Measurements from ENCODE around the gene RHOXF1. TPM values are rescaled to one million over a fixed set of nuclear protein-coding genes. Genes with fewer than 3 reads are reported as not detected.
"Not testable (repeated sequence)": the region's sequence is repeated elsewhere in the genome, so short reads cannot be mapped to it uniquely, and the experiment has no call there.

The RHOXF1 gene
- total and polyA plus RNA-seq, 2 donors (not counting 1 experiment from before 2014, with no cell fraction given) = 2.8 TPM; not detected in 1

- H3K27ac ChIP-seq (ENCODE audit: low read length in 2 of 2); H2AFZ ChIP-seq (ENCODE audit: insufficient read depth, low read depth, low read length, poor library complexity, severe bottlenecking); intact Hi-C loops (cut with micrococcal nuclease); POLR2A ChIA-PET; H3K9me3 Mint-ChIP-seq (ENCODE audit: insufficient read depth); H3K9ac ChIP-seq (ENCODE audit: low read length); H3K27me3 Mint-ChIP-seq; H3K27me3 ChIP-seq (replicated peaks in 1 of 4; ENCODE audit: control extremely low read depth in 1 of 4, control insufficient read depth in 3 of 4, insufficient read depth in 4 of 4, low read length in 3 of 4); ATAC-seq (ENCODE audit: low read depth); H3K4me1 Mint-ChIP-seq; H3K79me2 ChIP-seq (ENCODE audit: control insufficient read depth, insufficient read depth, low read length); H3K36me3 ChIP-seq (replicated peaks in 1 of 2; ENCODE audit: control extremely low read depth in 1 of 2, control insufficient read depth in 1 of 2, extremely low read depth in 1 of 2, insufficient read depth in 2 of 2, low read length in 1 of 2); H4K20me1 ChIP-seq (ENCODE audit: control insufficient read depth, insufficient read depth, low read length, poor library complexity, severe bottlenecking); CTCF ChIA-PET; DNase-seq; H3K27ac Mint-ChIP-seq; H3K4me1 ChIP-seq (ENCODE audit: control insufficient read depth in 2 of 2, insufficient read depth in 2 of 2, low read length in 2 of 2); H3K4me3 ChIP-seq (ENCODE audit: control extremely low read depth in 1 of 5, extremely low read depth in 1 of 5, insufficient read depth in 1 of 5, low read depth in 2 of 5, low read length in 4 of 5); H3K4me2 ChIP-seq (replicated peaks; ENCODE audit: low read depth, low read length, poor library complexity, severe bottlenecking); H3K4me3 Mint-ChIP-seq: not testable (repeated sequence)
- H3K9me3 ChIP-seq (ENCODE audit: control extremely low read depth in 1 of 3, control insufficient read depth in 2 of 3, insufficient read depth in 1 of 3, low read length in 2 of 3) = peaks cover 0 to 10% (median 0%) of the 10 kb centered on the region in 3 donors
- no CpG with 5 or more reads among the region's 12 CpGs for WGBS (ENCODE audit: insufficient coverage)
These were observed 34.5 kb upstream of the RHOXF1 start for GRCh38 chrX:120150109-120150744.

- Mint-ChIP-seq H3K27me3 (no peaks in the 10 kb centered on the region), H3K27ac (no peak overlapping the region), H3K4me1 (no peaks in the 10 kb centered on the region), H3K9me3 (ENCODE audit: insufficient read depth) (no peaks in the 10 kb centered on the region), H3K4me3 (no peak overlapping the region)
- H3K27me3 ChIP-seq (replicated peaks in 1 of 4; ENCODE audit: control extremely low read depth in 1 of 4, control insufficient read depth in 3 of 4, insufficient read depth in 4 of 4, low read length in 3 of 4) = no peaks in the 10 kb centered on the region
- DNase-seq = no peak
- ATAC-seq (ENCODE audit: low read depth) = no peak
- no peak overlapping the region for H3K27ac ChIP-seq (ENCODE audit: low read length in 2 of 2)
- peaks cover 0 to 10% (median 0%) of the 10 kb centered on the region in 3 donors for H3K9me3 ChIP-seq (ENCODE audit: control extremely low read depth in 1 of 3, control insufficient read depth in 2 of 3, insufficient read depth in 1 of 3, low read length in 2 of 3)
- H2AFZ ChIP-seq (ENCODE audit: insufficient read depth, low read depth, low read length, poor library complexity, severe bottlenecking) = no peak overlapping the region
- no peak overlapping the region for H3K9ac ChIP-seq (ENCODE audit: low read length)
- TF ChIP-seq CTCF (IDR thresholded peaks at IDR 0.05) (no peak), EZH2 (IDR thresholded peaks at IDR 0.05; ENCODE audit: borderline replicate concordance, insufficient read depth, low read depth, low read length, poor library complexity, severe bottlenecking) (no peak)
- H3K4me2 ChIP-seq (replicated peaks; ENCODE audit: low read depth, low read length, poor library complexity, severe bottlenecking) = no peak overlapping the region
- no peaks in the 10 kb centered on the region for H3K79me2 ChIP-seq (ENCODE audit: control insufficient read depth, insufficient read depth, low read length)
- POLR2A ChIA-PET = no interaction called here
- H3K36me3 ChIP-seq (replicated peaks in 1 of 2; ENCODE audit: control extremely low read depth in 1 of 2, control insufficient read depth in 1 of 2, extremely low read depth in 1 of 2, insufficient read depth in 2 of 2, low read length in 1 of 2) = no peaks in the 10 kb centered on the region
- no peak overlapping the region for H3K4me3 ChIP-seq (ENCODE audit: control extremely low read depth in 1 of 5, extremely low read depth in 1 of 5, insufficient read depth in 1 of 5, low read depth in 2 of 5, low read length in 4 of 5)
- CTCF ChIA-PET = no interaction called here
- no peaks in the 10 kb centered on the region for H3K4me1 ChIP-seq (ENCODE audit: control insufficient read depth in 2 of 2, insufficient read depth in 2 of 2, low read length in 2 of 2)
- WGBS (ENCODE audit: insufficient coverage) = 91% methylated on average over 6 of the region's 8 CpGs
- H4K20me1 ChIP-seq (ENCODE audit: control insufficient read depth, insufficient read depth, low read length, poor library complexity, severe bottlenecking) = no peaks in the 10 kb centered on the region
- intact Hi-C loops (cut with micrococcal nuclease) = no loop called here
These were observed 31.8 kb upstream of the RHOXF1 start for GRCh38 chrX:120147537-120147936.

- ATAC-seq (ENCODE audit: low read depth); H3K36me3 ChIP-seq (replicated peaks in 1 of 2; ENCODE audit: control extremely low read depth in 1 of 2, control insufficient read depth in 1 of 2, extremely low read depth in 1 of 2, insufficient read depth in 2 of 2, low read length in 1 of 2); H3K4me1 ChIP-seq (ENCODE audit: control insufficient read depth in 2 of 2, insufficient read depth in 2 of 2, low read length in 2 of 2); H3K27me3 Mint-ChIP-seq; H3K9ac ChIP-seq (ENCODE audit: low read length); H3K27ac Mint-ChIP-seq; H3K4me3 Mint-ChIP-seq; H2AFZ ChIP-seq (ENCODE audit: insufficient read depth, low read depth, low read length, poor library complexity, severe bottlenecking); H3K4me2 ChIP-seq (replicated peaks; ENCODE audit: low read depth, low read length, poor library complexity, severe bottlenecking); H3K27me3 ChIP-seq (replicated peaks in 1 of 4; ENCODE audit: control extremely low read depth in 1 of 4, control insufficient read depth in 3 of 4, insufficient read depth in 4 of 4, low read length in 3 of 4); CTCF ChIA-PET; intact Hi-C loops (cut with micrococcal nuclease); H3K27ac ChIP-seq (ENCODE audit: low read length in 2 of 2); H4K20me1 ChIP-seq (ENCODE audit: control insufficient read depth, insufficient read depth, low read length, poor library complexity, severe bottlenecking); H3K4me1 Mint-ChIP-seq; DNase-seq; H3K79me2 ChIP-seq (ENCODE audit: control insufficient read depth, insufficient read depth, low read length); H3K4me3 ChIP-seq (ENCODE audit: control extremely low read depth in 1 of 5, extremely low read depth in 1 of 5, insufficient read depth in 1 of 5, low read depth in 2 of 5, low read length in 4 of 5); H3K9me3 Mint-ChIP-seq (ENCODE audit: insufficient read depth); POLR2A ChIA-PET: not testable (repeated sequence)
- peaks cover 0 to 10% (median 0%) of the 10 kb centered on the region in 3 donors for H3K9me3 ChIP-seq (ENCODE audit: control extremely low read depth in 1 of 3, control insufficient read depth in 2 of 3, insufficient read depth in 1 of 3, low read length in 2 of 3)
- WGBS (ENCODE audit: insufficient coverage) = no CpG with 5 or more reads among the region's 1 CpG
These were observed 30.6 kb upstream of the RHOXF1 start for GRCh38 chrX:120146323-120146722.
